ENCODE measurements around the gene BCL3. TPM values are rescaled to one million over a fixed set of nuclear protein-coding genes. Genes with fewer than 3 reads are reported as not detected.

BCL3 gene
- polyA plus RNA-seq, 1 donor (not counting 4 experiments of a cell fraction or from before 2014, with no cell fraction given) = 1.1 TPM

DNA sequence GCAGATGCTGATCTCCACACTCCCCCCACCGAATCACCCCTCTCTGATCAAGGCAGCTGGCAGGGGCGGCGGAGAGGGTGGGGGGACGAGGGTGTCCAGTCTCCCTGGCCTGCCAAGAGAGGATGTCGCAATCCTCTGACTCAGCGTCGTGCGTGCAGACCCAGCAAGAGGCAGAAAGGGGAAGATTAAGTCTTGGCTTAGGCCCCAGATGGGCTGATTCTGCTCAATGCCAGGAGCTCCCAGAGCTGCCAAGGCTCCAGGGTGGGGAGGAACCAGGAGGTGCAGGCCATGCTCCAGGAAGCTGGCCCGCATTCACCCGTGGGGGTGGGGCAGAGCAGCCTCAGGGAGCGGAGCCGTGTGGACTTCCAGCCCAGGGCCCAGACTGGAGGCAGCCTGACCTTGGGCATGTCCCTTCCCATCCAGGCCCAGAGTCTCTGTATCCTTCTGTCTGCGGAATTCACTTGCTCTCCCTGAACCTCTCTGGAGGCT is 6.6 kb upstream of the BCL3 start:
- Histone ChIP-seq H3K4me1 (ENCODE audit: control insufficient read depth, extremely low read depth, insufficient read depth, low read length) (peaks cover 32% of the 10 kb centered on the region), H3K4me2 (ENCODE audit: control insufficient read depth, extremely low read depth, insufficient read depth, low read depth, low read length) (peak overlapping the region; percentile 45), H2AFZ (ENCODE audit: control insufficient read depth, low read length) (no peak overlapping the region), H3K27ac (ENCODE audit: control insufficient read depth, insufficient read depth, low read length) (peak overlapping the region; percentile 96), H3K9me1 (ENCODE audit: control insufficient read depth, extremely low read depth, insufficient read depth, low read length) (no peaks in the 10 kb centered on the region), H3K4me3 (ENCODE audit: control insufficient read depth in 2 of 3, extremely low read depth in 1 of 3, insufficient read depth in 2 of 3, low read depth in 1 of 3, low read length in 3 of 3) (no peak overlapping the region), H4K20me1 (ENCODE audit: control insufficient read depth, extremely low read depth, insufficient read depth, low read length) (no peaks in the 10 kb centered on the region), H3K27me3 (ENCODE audit: control insufficient read depth, extremely low read depth, insufficient read depth, low read length) (no peaks in the 10 kb centered on the region), H3K9me3 (ENCODE audit: control insufficient read depth, low read depth, low read length) (no peaks in the 10 kb centered on the region), H3K9ac (ENCODE audit: control insufficient read depth, extremely low read depth, insufficient read depth, low read length) (peak overlapping the region; percentile 73), H3K36me3 (ENCODE audit: control insufficient read depth in 2 of 2, extremely low read depth in 1 of 2, insufficient read depth in 2 of 2, low read length in 2 of 2) (no peaks in the 10 kb centered on the region), H3K79me2 (ENCODE audit: control insufficient read depth, insufficient read depth, low read length) (no peaks in the 10 kb centered on the region)
- no peak for TF ChIP-seq EZH2 (IDR thresholded peaks at IDR 0.05; ENCODE audit: low read length)
- TF ChIP-seq, protein P1, sequence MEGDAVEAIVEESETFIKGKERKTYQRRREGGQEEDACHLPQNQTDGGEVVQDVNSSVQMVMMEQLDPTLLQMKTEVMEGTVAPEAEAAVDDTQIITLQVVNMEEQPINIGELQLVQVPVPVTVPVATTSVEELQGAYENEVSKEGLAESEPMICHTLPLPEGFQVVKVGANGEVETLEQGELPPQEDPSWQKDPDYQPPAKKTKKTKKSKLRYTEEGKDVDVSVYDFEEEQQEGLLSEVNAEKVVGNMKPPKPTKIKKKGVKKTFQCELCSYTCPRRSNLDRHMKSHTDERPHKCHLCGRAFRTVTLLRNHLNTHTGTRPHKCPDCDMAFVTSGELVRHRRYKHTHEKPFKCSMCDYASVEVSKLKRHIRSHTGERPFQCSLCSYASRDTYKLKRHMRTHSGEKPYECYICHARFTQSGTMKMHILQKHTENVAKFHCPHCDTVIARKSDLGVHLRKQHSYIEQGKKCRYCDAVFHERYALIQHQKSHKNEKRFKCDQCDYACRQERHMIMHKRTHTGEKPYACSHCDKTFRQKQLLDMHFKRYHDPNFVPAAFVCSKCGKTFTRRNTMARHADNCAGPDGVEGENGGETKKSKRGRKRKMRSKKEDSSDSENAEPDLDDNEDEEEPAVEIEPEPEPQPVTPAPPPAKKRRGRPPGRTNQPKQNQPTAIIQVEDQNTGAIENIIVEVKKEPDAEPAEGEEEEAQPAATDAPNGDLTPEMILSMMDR (optimal IDR thresholded peaks at IDR 0.05 in 1 of 3, IDR thresholded peaks at IDR 0.05 in 1 of 3, conservative IDR thresholded peaks at IDR 0.05 in 1 of 3; ENCODE audit: extremely low read depth in 1 of 3, insufficient read depth in 2 of 3, low read length in 3 of 3) = no peak
- dilution Hi-C loops (cut with MboI; ENCODE audit: extremely low pct_ligation_motif_present, low sequenced_read_pairs) = no loop called here
- DNase-seq (ENCODE audit: low read depth, low spot score) = peak; percentile 96
- peak; percentile 97 for FAIRE-seq

- FAIRE-seq (no peak), DNase-seq (ENCODE audit: low read depth, low spot score) (no peak)
- dilution Hi-C loops (cut with MboI; ENCODE audit: extremely low pct_ligation_motif_present, low sequenced_read_pairs) = no loop called here
- Histone ChIP-seq H3K9me1 (ENCODE audit: control insufficient read depth, extremely low read depth, insufficient read depth, low read length) (no peaks in the 10 kb centered on the region), H3K36me3 (ENCODE audit: control insufficient read depth in 2 of 2, extremely low read depth in 1 of 2, insufficient read depth in 2 of 2, low read length in 2 of 2) (no peaks in the 10 kb centered on the region), H3K9me3 (ENCODE audit: control insufficient read depth, low read depth, low read length) (no peaks in the 10 kb centered on the region), H4K20me1 (ENCODE audit: control insufficient read depth, extremely low read depth, insufficient read depth, low read length) (no peaks in the 10 kb centered on the region), H3K79me2 (ENCODE audit: control insufficient read depth, insufficient read depth, low read length) (no peaks in the 10 kb centered on the region), H3K4me3 (ENCODE audit: control insufficient read depth in 2 of 3, extremely low read depth in 1 of 3, insufficient read depth in 2 of 3, low read depth in 1 of 3, low read length in 3 of 3) (no peak overlapping the region), H3K4me1 (ENCODE audit: control insufficient read depth, extremely low read depth, insufficient read depth, low read length) (peaks cover 36% of the 10 kb centered on the region), H3K27ac (ENCODE audit: control insufficient read depth, insufficient read depth, low read length) (peak overlapping the region; percentile 96), H3K27me3 (ENCODE audit: control insufficient read depth, extremely low read depth, insufficient read depth, low read length) (no peaks in the 10 kb centered on the region), H2AFZ (ENCODE audit: control insufficient read depth, low read length) (no peak overlapping the region), H3K4me2 (ENCODE audit: control insufficient read depth, extremely low read depth, insufficient read depth, low read depth, low read length) (peak overlapping the region; percentile 45), H3K9ac (ENCODE audit: control insufficient read depth, extremely low read depth, insufficient read depth, low read length) (peak overlapping the region; percentile 70)
- TF ChIP-seq, protein P1 (optimal IDR thresholded peaks at IDR 0.05 in 1 of 3, IDR thresholded peaks at IDR 0.05 in 1 of 3, conservative IDR thresholded peaks at IDR 0.05 in 1 of 3; ENCODE audit: extremely low read depth in 1 of 3, insufficient read depth in 2 of 3, low read length in 3 of 3) = no peak
- TF ChIP-seq EZH2 (IDR thresholded peaks at IDR 0.05; ENCODE audit: low read length) = no peak
Observed at GRCh38 chr19:44742330-44743061, 6.0 kb upstream of the BCL3 start.
